AML-193 (cell line): ENCODE results near the gene SVIL.

Experiments
- DNase-seq, 2 experiments: peaks; one replicate each; lab custom pipeline; 2025; lab: John Stamatoyannopoulos, UW

Gene SVIL

GRCh38 chr10:29415876-29416275 lies 218.9 kb downstream of the SVIL start:
- DNase-seq, result no peak

GRCh38 chr10:29414501-29414900 lies 220.3 kb downstream of the SVIL start:
- no peak for DNase-seq

GRCh38 chr10:29412485-29412884 lies 222.3 kb downstream of the SVIL start:
- DNase-seq, result no peak

GRCh38 chr10:29411666-29412315 lies 223.0 kb downstream of the SVIL start:
- no peak for DNase-seq

- DNase-seq, result peak; percentile 6 to 30
Measured at GRCh38 chr10:29409241-29410054, 225.3 kb downstream of the SVIL start.

GRCh38 chr10:29408847-29409240 lies 225.9 kb downstream of the SVIL start:
- DNase-seq, result no peak
